ENCODE measurements around the gene TGM4. TPM values are rescaled to one million over a fixed set of nuclear protein-coding genes. Genes with fewer than 3 reads are reported as not detected.

TGM4 gene
- total RNA-seq, 2 experiments from 2014 or later: not detected

GRCh38 chr3:44962621-44963393 lies 88.4 kb downstream of the TGM4 start:
- H3K9me3 Mint-ChIP-seq: no peaks in the 10 kb centered on the region
- H3K4me3 Mint-ChIP-seq: no peak overlapping the region
- ChIA-PET CTCF (no interaction called here), POLR2A (no interaction called here)
- H3K36me3 Mint-ChIP-seq: peaks cover 4% of the 10 kb centered on the region
- H3K27ac Mint-ChIP-seq: no peak overlapping the region
- peaks cover 28% of the 10 kb centered on the region for H3K4me1 Mint-ChIP-seq (ENCODE audit: low read depth)
- intact Hi-C loops (cut with micrococcal nuclease): no loop called here
- H3K27me3 Mint-ChIP-seq: no peaks in the 10 kb centered on the region
- no peak for DNase-seq

- Mint-ChIP-seq H3K4me3 (no peak overlapping the region), H3K36me3 (peaks cover 3% of the 10 kb centered on the region), H3K27ac (no peak overlapping the region), H3K9me3 (no peaks in the 10 kb centered on the region), H3K4me1 (ENCODE audit: low read depth) (peaks cover 30% of the 10 kb centered on the region), H3K27me3 (no peaks in the 10 kb centered on the region)
- POLR2A ChIA-PET: no interaction called here
- intact Hi-C loops (cut with micrococcal nuclease): no loop called here
- no peak for DNase-seq
- CTCF ChIA-PET: no interaction called here
These were observed 89.3 kb downstream of the TGM4 start for GRCh38 chr3:44963571-44964325.

Other genes starting within 250 kb of the TGM4 start
- gene ZNF197, start 249.6 kb upstream of the TGM4 start, total RNA-seq: 1 to 10 TPM; 9.1 to 9.9 TPM
- gene ZNF35, start 225.9 kb upstream of the TGM4 start, total RNA-seq: 1 to 10 TPM; 3.2 TPM
- under 1 TPM; 0.69 to 0.77 TPM for gene ZNF502, start 161.9 kb upstream of the TGM4 start, total RNA-seq
- gene ZNF501, start 145.0 kb upstream of the TGM4 start, total RNA-seq: 1 to 10 TPM; 1.5 to 2.6 TPM
- gene KIAA1143, start 113.0 kb upstream of the TGM4 start, total RNA-seq: 10 to 100 TPM; 32.5 to 38.6 TPM
- 10 to 100 TPM; 41.0 to 45.1 TPM for gene KIF15, start 112.8 kb upstream of the TGM4 start, total RNA-seq
- 10 to 100 TPM; 13.0 to 13.5 TPM for gene TMEM42, start 12.7 kb upstream of the TGM4 start, total RNA-seq
- 10 to 100 TPM; 26.9 to 34.8 TPM for gene ZDHHC3, start 101.6 kb downstream of the TGM4 start, total RNA-seq
- gene EXOSC7, start 101.6 kb downstream of the TGM4 start, total RNA-seq: 10 to 100 TPM; 55.7 to 62.2 TPM
- not detected for gene CLEC3B, start 151.7 kb downstream of the TGM4 start, total RNA-seq

Measured in activated CD4-positive, alpha-beta memory T cell treated with anti-CD3 and anti-CD28 coated beads for 36 hours (primary cell).